ENCODE data around the gene PHEX. TPM values are rescaled to one million over a fixed set of nuclear protein-coding genes. Genes with fewer than 3 reads are reported as not detected.
A peak's percentile ranks its signal among the peaks of the same experiment; 100 is the strongest.

Gene PHEX
- total RNA-seq, 1 donor from 2014 or later, result 7.6 TPM

DNA sequence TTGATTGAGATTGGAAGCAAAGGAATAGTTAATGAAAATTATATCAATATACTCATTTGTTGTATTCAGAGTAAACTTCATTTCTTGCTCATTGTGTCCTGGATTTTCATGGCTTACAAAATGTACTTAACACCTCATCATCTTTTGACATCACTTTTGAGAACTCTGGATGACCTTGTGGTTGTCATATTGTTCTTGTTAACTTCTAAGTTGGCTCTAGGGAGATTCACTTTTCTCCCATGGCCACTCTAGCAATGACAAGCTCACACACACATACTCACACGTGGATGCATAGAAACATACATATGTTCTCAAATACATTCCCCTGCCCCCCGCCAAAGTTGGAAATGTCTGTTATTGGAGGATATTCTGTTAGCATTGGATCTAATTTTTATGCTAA, 15.3 kb downstream of the PHEX start:
- H3K27me3 Mint-ChIP-seq (ENCODE audit: low read depth), result no peaks in the 10 kb centered on the region
- no peaks in the 10 kb centered on the region for H3K4me1 Mint-ChIP-seq (ENCODE audit: low read depth)
- no peak for DNase-seq (ENCODE audit: low spot score)
- peaks cover 8% of the 10 kb centered on the region for H3K36me3 Mint-ChIP-seq (ENCODE audit: low read depth)
- intact Hi-C loops (cut with micrococcal nuclease), result no loop called here
- H3K4me3 Mint-ChIP-seq (ENCODE audit: low read depth), result no peak overlapping the region
- H3K27ac Mint-ChIP-seq, result no peak overlapping the region
- no peaks in the 10 kb centered on the region for H3K9me3 Mint-ChIP-seq

DNA sequence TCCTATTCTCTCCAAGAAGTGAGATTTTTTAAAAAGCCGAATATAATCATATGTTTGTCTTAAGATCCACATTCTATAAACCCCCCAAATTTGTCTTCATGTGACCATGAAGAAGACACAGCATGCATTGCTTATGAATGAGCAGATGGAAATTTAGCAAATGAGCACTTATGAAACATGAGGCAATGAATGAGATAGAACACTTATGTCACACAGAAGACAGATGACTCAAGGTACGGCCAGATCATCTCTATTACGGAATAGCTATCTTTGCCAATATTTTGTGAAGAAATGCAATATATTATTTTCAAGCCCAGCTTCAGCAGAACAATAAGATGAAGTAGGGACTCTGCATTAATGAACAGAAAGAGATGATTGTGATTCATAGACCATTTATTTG, 21.4 kb downstream of the PHEX start:
- Mint-ChIP-seq H3K9me3 (no peaks in the 10 kb centered on the region), H3K4me1 (ENCODE audit: low read depth) (peaks cover 9% of the 10 kb centered on the region), H3K36me3 (ENCODE audit: low read depth) (no peaks in the 10 kb centered on the region), H3K27ac (no peak overlapping the region), H3K4me3 (ENCODE audit: low read depth) (no peak overlapping the region), H3K27me3 (ENCODE audit: low read depth) (no peaks in the 10 kb centered on the region)
- DNase-seq (ENCODE audit: low spot score), result no peak
- intact Hi-C loops (cut with micrococcal nuclease), result no loop called here

DNA sequence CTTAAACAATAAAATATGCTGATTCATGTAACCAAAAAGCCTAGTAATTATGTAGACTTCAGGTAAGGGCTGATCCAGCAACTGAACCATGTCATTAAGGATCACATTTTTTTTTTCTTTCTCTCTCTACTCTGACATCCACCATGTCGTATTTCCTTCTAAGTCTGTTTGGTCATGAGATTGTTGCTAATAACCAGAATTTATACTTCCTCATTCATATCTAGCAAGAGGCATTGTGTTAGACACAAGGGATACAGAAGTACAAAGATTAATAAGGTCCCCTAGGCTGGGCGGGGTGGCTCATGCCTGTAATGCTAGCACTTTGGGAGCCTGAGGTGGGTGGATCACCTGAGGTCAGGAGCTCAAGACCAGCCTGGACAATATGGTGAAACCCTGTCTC, 24.1 kb downstream of the PHEX start:
- no peak for DNase-seq (ENCODE audit: low spot score)
- H3K9me3 Mint-ChIP-seq, result no peaks in the 10 kb centered on the region
- intact Hi-C loops (cut with micrococcal nuclease), result no loop called here
- H3K36me3 Mint-ChIP-seq (ENCODE audit: low read depth), result no peaks in the 10 kb centered on the region
- H3K4me3 Mint-ChIP-seq (ENCODE audit: low read depth), result no peak overlapping the region
- H3K4me1 Mint-ChIP-seq (ENCODE audit: low read depth), result peaks cover 25% of the 10 kb centered on the region
- H3K27me3 Mint-ChIP-seq (ENCODE audit: low read depth), result no peaks in the 10 kb centered on the region
- no peak overlapping the region for H3K27ac Mint-ChIP-seq

DNA sequence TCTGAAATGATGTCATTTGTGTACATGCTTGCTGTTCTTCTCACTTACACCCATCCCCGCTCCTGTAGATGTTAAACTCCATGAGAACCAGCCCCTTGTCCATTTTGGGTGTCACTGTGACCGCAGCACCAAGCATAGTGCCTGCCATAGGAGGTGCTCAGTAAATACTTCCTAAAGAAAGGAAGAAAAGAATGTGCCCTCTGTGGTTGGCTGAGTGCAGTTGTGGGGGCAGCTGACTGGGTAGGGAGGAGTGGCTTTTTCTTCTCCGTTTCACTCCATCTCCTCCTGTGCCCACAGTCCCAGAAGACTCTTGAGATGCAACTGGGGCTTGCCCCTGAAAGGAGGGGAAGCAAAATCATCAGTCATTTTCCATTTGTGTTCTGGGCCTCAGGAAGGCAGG, 25.5 kb downstream of the PHEX start:
- Mint-ChIP-seq H3K9me3 (no peaks in the 10 kb centered on the region), H3K36me3 (ENCODE audit: low read depth) (no peaks in the 10 kb centered on the region), H3K27ac (peak overlapping the region; percentile 65), H3K27me3 (ENCODE audit: low read depth) (no peaks in the 10 kb centered on the region), H3K4me1 (ENCODE audit: low read depth) (peaks cover 36% of the 10 kb centered on the region), H3K4me3 (ENCODE audit: low read depth) (no peak overlapping the region)
- intact Hi-C loops (cut with micrococcal nuclease), result no loop called here
- DNase-seq (ENCODE audit: low spot score), result no peak

DNA sequence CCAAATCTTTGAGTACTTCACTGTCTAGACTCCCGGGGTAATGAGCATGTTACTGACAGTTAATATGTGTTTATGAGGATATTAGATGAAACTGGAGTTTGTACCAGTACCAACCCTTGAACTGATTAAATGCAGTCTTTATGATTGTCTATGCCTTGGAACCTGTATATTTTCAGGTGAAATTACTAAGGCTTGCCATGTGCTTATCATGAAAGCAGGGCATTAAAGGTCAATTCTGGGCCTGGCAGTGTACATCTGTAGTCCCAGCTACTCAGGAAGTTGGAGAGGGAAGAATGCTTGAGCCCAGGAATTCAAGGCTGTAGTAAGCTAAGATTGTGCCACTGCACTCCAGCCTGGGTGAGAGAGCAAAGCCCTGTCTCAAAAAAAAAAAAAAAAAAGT, 27.6 kb downstream of the PHEX start:
- Mint-ChIP-seq H3K27ac (peak overlapping the region; percentile 86), H3K4me3 (ENCODE audit: low read depth) (no peak overlapping the region), H3K27me3 (ENCODE audit: low read depth) (no peaks in the 10 kb centered on the region), H3K4me1 (ENCODE audit: low read depth) (peaks cover 45% of the 10 kb centered on the region), H3K9me3 (no peaks in the 10 kb centered on the region), H3K36me3 (ENCODE audit: low read depth) (no peaks in the 10 kb centered on the region)
- DNase-seq (ENCODE audit: low spot score), result no peak
- intact Hi-C loops (cut with micrococcal nuclease), result loop anchor here (1.0 to 5.0 kb wide), 3 partner anchors 22 to 70 kb away; no protein-coding TSS in a partner anchor

DNA sequence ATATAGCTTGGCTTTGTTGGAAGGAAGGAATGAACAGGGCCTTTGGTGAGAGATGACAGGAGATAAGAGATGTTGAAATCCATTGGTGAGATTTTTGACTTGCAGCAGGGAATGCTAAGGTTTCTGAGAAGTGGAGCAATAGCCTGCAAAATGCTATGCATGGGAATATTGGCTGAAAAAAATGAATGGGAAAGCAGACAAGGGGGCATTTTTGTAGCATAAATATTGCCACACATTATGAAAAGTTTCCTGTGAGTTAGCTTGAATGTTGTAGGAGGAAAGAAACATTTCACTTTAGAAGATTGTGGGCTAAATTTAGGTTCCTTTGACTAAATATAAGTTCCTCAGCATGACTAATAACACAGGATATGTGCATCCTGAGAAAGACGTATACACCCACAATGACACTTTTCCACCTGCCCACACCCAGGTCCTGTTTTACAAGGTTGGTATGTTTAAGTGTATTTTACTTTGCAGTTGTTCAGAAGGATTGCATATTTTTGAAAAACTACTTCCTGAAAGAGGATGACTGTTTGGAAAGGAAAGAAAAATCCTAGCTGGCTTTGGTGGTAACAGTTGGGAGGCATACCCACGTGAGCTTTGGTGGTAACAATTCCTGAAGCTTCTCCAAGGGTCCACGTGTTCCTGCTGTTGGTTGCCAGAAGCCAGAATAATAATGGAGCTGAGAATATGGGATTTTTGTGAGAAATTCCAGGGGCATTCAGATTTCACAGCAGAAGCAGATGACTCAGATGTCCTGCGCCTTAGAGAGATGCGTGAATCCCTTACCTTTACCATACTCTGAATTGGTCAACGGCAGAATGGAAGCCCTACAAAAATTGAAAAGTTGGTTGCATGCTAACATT, 28.5 kb downstream of the PHEX start:
- Mint-ChIP-seq H3K27me3 (ENCODE audit: low read depth) (no peaks in the 10 kb centered on the region), H3K36me3 (ENCODE audit: low read depth) (no peaks in the 10 kb centered on the region), H3K9me3 (no peaks in the 10 kb centered on the region), H3K27ac (peak overlapping the region; percentile 86), H3K4me1 (ENCODE audit: low read depth) (peaks cover 46% of the 10 kb centered on the region), H3K4me3 (ENCODE audit: low read depth) (no peak overlapping the region)
- intact Hi-C loops (cut with micrococcal nuclease), result loop anchor here (1.0 to 5.0 kb wide), 3 partner anchors 23 to 71 kb away; no protein-coding TSS in a partner anchor
- no peak for DNase-seq (ENCODE audit: low spot score)

DNA sequence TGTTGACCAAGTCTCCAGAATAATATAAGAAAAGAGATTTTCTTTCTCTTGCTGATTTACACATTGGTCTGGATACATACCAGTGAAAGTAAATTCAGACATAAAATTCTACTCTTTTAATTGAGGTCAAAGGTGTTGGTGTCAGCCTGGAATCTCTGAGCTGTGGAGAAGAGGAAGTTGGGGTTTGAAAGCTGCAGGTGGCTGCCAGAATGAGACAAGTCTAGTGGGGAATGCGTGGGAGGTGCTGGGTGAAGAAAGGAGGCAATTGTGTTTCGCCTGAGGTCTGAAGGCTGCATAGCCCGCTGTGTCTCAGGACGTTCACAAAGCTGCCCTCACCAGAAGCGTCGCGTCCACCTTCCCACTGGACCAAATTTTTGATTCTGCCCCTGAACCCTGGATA, 31.2 kb downstream of the PHEX start:
- Mint-ChIP-seq H3K4me3 (ENCODE audit: low read depth) (no peak overlapping the region), H3K9me3 (no peaks in the 10 kb centered on the region), H3K27me3 (ENCODE audit: low read depth) (no peaks in the 10 kb centered on the region), H3K4me1 (ENCODE audit: low read depth) (peaks cover 46% of the 10 kb centered on the region), H3K27ac (peak overlapping the region; percentile 20), H3K36me3 (ENCODE audit: low read depth) (peaks cover 3% of the 10 kb centered on the region)
- DNase-seq (ENCODE audit: low spot score), result no peak
- intact Hi-C loops (cut with micrococcal nuclease), result loop anchor here (5.0 kb wide), 1 partner anchor 36 kb away; no protein-coding TSS in a partner anchor

DNA sequence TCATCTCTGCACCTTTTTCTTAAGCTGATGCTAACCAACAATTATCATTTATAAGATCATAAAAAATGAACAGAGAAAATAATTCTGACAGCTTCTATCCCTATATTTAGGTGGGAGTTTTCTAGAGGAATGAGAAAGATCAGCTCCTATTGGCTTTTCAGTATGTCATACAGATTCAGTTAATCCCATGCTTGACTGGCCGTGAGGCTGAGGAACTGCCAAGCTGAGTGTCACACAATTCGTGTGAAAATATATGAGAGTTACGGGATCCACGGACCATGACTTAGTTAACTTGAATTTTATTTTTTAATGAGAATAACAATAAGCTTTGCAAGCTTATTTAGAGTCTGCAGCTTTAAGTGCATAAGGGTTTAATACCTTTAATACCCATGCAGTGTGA, 37.5 kb downstream of the PHEX start:
- H3K4me3 Mint-ChIP-seq (ENCODE audit: low read depth), result no peak overlapping the region
- H3K27ac Mint-ChIP-seq, result no peak overlapping the region
- peaks cover 8% of the 10 kb centered on the region for H3K4me1 Mint-ChIP-seq (ENCODE audit: low read depth)
- peaks cover 6% of the 10 kb centered on the region for H3K36me3 Mint-ChIP-seq (ENCODE audit: low read depth)
- no peaks in the 10 kb centered on the region for H3K27me3 Mint-ChIP-seq (ENCODE audit: low read depth)
- no peak for DNase-seq (ENCODE audit: low spot score)
- intact Hi-C loops (cut with micrococcal nuclease), result no loop called here
- no peaks in the 10 kb centered on the region for H3K9me3 Mint-ChIP-seq

DNA sequence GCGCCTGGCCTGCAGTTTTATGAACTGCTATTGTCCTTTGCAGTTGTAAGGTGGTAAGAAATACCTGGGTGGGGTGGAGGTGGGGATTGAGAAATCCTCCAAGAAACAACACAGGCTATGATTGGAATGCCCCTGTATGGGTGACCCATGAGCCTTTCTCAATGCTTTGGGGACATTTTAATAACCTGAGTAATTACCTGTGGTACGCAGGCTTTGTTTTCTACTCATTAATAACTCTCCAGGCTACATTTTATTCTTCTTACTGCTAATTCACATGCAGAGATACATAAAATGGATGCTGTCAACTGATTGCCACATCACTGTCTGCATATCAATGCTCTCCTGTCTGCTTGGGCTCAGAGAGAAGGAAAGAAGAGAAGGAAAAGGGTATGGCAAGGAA, 41.8 kb downstream of the PHEX start:
- no peaks in the 10 kb centered on the region for H3K9me3 Mint-ChIP-seq
- no peak for DNase-seq (ENCODE audit: low spot score)
- no peak overlapping the region for H3K4me3 Mint-ChIP-seq (ENCODE audit: low read depth)
- H3K4me1 Mint-ChIP-seq (ENCODE audit: low read depth), result no peaks in the 10 kb centered on the region
- H3K27ac Mint-ChIP-seq, result no peak overlapping the region
- peaks cover 5% of the 10 kb centered on the region for H3K36me3 Mint-ChIP-seq (ENCODE audit: low read depth)
- no peaks in the 10 kb centered on the region for H3K27me3 Mint-ChIP-seq (ENCODE audit: low read depth)
- intact Hi-C loops (cut with micrococcal nuclease), result no loop called here

DNA sequence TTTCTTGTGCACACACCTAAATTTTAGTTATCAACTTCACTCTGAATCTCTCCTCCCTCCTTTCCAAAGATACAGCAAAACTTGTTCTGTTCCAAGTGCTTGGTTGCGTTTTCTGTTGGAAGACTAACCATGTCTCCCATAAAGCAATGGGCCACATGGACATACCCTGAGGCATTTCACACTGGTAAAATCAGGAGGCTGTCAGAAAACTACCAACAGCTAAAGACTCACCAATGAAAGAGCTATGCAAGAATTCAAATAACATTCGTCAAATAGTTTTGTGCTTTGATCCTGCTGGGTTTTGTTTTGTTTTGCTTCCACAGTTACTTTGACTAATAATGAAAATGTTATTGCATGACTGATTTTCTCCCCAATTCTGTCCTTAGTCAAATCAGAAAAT, 46.0 kb downstream of the PHEX start:
- no peak for DNase-seq (ENCODE audit: low spot score)
- Mint-ChIP-seq H3K36me3 (ENCODE audit: low read depth) (peaks cover 2% of the 10 kb centered on the region), H3K27me3 (ENCODE audit: low read depth) (no peaks in the 10 kb centered on the region), H3K27ac (no peak overlapping the region), H3K9me3 (no peaks in the 10 kb centered on the region), H3K4me1 (ENCODE audit: low read depth) (no peaks in the 10 kb centered on the region), H3K4me3 (ENCODE audit: low read depth) (no peak overlapping the region)
- intact Hi-C loops (cut with micrococcal nuclease), result no loop called here

DNA sequence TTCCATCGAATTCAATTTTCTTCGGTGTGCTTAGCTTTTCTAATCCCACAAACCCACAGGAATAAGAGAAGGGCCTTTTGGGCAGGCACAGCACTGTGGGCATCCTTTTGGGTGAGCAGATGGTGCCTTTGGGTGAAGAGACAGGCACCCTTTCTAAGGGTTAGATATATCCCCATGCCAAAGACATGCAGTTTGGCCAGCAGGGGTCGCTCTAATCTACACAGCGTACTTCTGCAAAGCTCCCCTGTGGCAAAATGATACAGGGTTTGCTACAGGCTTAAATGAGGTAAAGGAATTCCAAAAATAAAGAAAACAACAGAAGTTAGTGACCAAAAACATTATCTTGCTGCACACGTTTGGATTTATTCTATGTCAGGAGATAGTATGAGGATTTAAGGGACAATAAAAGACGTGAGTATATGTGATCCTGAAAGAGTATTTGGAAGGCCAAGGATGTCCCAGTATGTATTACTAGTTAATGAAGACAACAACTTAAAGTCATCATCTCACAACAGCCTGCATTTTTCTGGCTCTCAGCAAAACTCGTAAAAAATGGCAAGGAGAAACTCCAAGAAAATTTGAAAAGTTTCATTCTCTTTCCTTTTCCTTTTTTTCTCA, 49.5 kb downstream of the PHEX start:
- Mint-ChIP-seq H3K36me3 (ENCODE audit: low read depth) (peaks cover 5% of the 10 kb centered on the region), H3K27me3 (ENCODE audit: low read depth) (no peaks in the 10 kb centered on the region), H3K27ac (no peak overlapping the region), H3K9me3 (no peaks in the 10 kb centered on the region), H3K4me3 (ENCODE audit: low read depth) (no peak overlapping the region), H3K4me1 (ENCODE audit: low read depth) (peaks cover 6% of the 10 kb centered on the region)
- intact Hi-C loops (cut with micrococcal nuclease), result no loop called here
- no peak for DNase-seq (ENCODE audit: low spot score)

DNA sequence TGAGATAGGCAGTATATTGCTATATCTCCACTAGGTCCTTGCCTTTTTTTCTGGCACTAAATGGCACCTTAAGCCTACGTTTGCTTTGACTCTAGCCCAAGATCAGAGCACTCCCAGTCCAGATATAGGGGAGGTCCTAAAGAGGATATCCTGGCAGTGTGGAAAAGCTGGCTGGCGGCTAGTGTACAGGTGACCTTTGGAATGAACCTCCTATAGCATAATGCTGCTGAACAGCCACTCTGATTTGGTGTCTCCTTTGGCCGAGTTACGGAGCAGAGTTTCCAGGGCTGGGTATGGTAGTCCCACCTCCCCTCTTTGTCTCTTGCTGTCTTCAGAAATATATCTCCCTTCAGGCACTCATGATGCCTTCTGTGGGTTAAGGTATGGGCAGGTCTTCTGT, 53.9 kb downstream of the PHEX start:
- H3K4me1 Mint-ChIP-seq (ENCODE audit: low read depth), result peaks cover 15% of the 10 kb centered on the region
- H3K9me3 Mint-ChIP-seq, result no peaks in the 10 kb centered on the region
- no peak for DNase-seq (ENCODE audit: low spot score)
- H3K27me3 Mint-ChIP-seq (ENCODE audit: low read depth), result no peaks in the 10 kb centered on the region
- intact Hi-C loops (cut with micrococcal nuclease), result no loop called here
- H3K4me3 Mint-ChIP-seq (ENCODE audit: low read depth), result no peak overlapping the region
- no peak overlapping the region for H3K27ac Mint-ChIP-seq
- peaks cover 9% of the 10 kb centered on the region for H3K36me3 Mint-ChIP-seq (ENCODE audit: low read depth)

DNA sequence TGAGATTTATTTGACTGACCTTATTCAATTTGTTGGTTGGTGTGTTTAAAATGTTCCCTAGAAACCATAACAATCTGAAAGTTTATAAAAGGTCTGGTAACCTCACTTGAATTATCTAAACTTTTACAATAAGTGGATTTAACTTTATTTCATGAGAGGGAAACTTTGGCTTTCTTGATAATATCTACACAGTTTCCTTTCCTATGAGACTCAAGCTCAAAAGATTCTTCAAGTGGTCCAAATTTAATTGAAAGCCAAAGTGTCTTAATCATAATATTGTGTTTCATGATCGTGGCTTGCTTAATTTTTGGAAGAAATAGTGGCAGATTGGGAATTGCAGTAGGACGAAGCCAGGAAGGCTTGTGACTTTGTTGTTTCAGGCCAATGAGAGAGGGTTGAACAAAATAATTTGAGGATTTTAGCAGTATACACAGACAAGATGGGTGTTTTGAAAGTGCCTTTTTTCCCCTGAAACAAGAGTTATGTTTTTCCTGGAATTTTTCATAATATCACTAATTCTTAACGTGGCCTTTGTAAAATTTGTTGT, 55.0 kb downstream of the PHEX start:
- H3K4me3 Mint-ChIP-seq (ENCODE audit: low read depth), result no peak overlapping the region
- peaks cover 8% of the 10 kb centered on the region for H3K9me3 Mint-ChIP-seq
- peaks cover 18% of the 10 kb centered on the region for H3K4me1 Mint-ChIP-seq (ENCODE audit: low read depth)
- H3K27ac Mint-ChIP-seq, result peak overlapping the region; percentile 38
- no peaks in the 10 kb centered on the region for H3K27me3 Mint-ChIP-seq (ENCODE audit: low read depth)
- DNase-seq (ENCODE audit: low spot score), result no peak
- intact Hi-C loops (cut with micrococcal nuclease), result no loop called here
- peaks cover 19% of the 10 kb centered on the region for H3K36me3 Mint-ChIP-seq (ENCODE audit: low read depth)

All from activated T-helper 2 cell treated with anti-CD3 and anti-CD28 coated beads, Interferon-gamma antibody, Interleukin-2, Interleukin-4, amounts not matched to agents 10 μg/mL and 5 μg/mL and 100 μg/mL, durations not matched to agents 14 hours and 24 hours and 36 hours (primary cell).